ENCODE measurements around the gene KIAA0753.
"Not testable (repeated sequence)": the region's sequence is repeated elsewhere in the genome, so short reads cannot be mapped to it uniquely, and the experiment has no call there.

KIAA0753 gene

GRCh38 chr17:6668219-6668618, 27.7 kb upstream of the KIAA0753 start:
- DNase-seq: no peak

- no peak for DNase-seq
These were observed 27.0 kb upstream of the KIAA0753 start for GRCh38 chr17:6667516-6667915.

- DNase-seq: no peak
These were observed 26.0 kb upstream of the KIAA0753 start for GRCh38 chr17:6666557-6666956.

GRCh38 chr17:6666077-6666521, 25.6 kb upstream of the KIAA0753 start:
- DNase-seq: peak; percentile 67

GRCh38 chr17:6663200-6663599, 22.7 kb upstream of the KIAA0753 start:
- DNase-seq: not testable (repeated sequence)

GRCh38 chr17:6661464-6661848, 20.9 kb upstream of the KIAA0753 start:
- DNase-seq: no peak

GRCh38 chr17:6660805-6661463, 20.4 kb upstream of the KIAA0753 start:
- DNase-seq: no peak

GRCh38 chr17:6660101-6660500, 19.6 kb upstream of the KIAA0753 start:
- DNase-seq: no peak

- not testable (repeated sequence) for DNase-seq
These were observed 17.9 kb upstream of the KIAA0753 start for GRCh38 chr17:6658411-6658810.

- DNase-seq: no peak
These were observed 17.2 kb upstream of the KIAA0753 start for GRCh38 chr17:6657633-6658287.

- not testable (repeated sequence) for DNase-seq
These were observed 16.5 kb upstream of the KIAA0753 start for GRCh38 chr17:6656797-6657632.

GRCh38 chr17:6655732-6656361, 15.3 kb upstream of the KIAA0753 start:
- not testable (repeated sequence) for DNase-seq

- no peak for DNase-seq
These were observed 14.6 kb upstream of the KIAA0753 start for GRCh38 chr17:6654841-6655731.

GRCh38 chr17:6651919-6652452, 11.5 kb upstream of the KIAA0753 start:
- no peak for DNase-seq

- peak; percentile 87 for DNase-seq
These were observed 10.9 kb upstream of the KIAA0753 start, which contains the start of the genes C17orf100 and MED31 for GRCh38 chr17:6651354-6651918. TSS of gene C17orf100 (plus strand) at chr17:6651762. CDS start at chr17:6651914, 152 bp downstream. TSS of gene MED31 (minus strand) at chr17:6651605. CDS start at chr17:6651528, 77 bp downstream.

GRCh38 chr17:6648181-6648580, 7.7 kb upstream of the KIAA0753 start:
- no peak for DNase-seq

GRCh38 chr17:6643451-6644125, 3.1 kb upstream of the KIAA0753 start:
- no peak for DNase-seq

GRCh38 chr17:6642592-6642991, 2.1 kb upstream of the KIAA0753 start:
- DNase-seq: no peak

- DNase-seq: no peak
These were observed 844 bp upstream of the KIAA0753 start for GRCh38 chr17:6641247-6641863.

All from amniotic stem cell (primary cell).